Neutrophil (primary cell): ENCODE results near the gene SLX1A.
"Not testable (repeated sequence)": the region's sequence is repeated elsewhere in the genome, so short reads cannot be mapped to it uniquely, and the experiment has no call there.

Source experiments
- H3K27ac ChIP-seq: fragments of 200-600 bp; sonication (generic); 2 replicates; pipeline ENCODE4 v1.5.1; 2016; ENCODE audit warnings: mild to moderate bottlenecking, moderate library complexity
- H3K27me3 ChIP-seq: fragments of 200-600 bp; sonication (generic); 2 replicates; pipeline ENCODE4 v1.6.0; 2016; ENCODE audit warnings: mild to moderate bottlenecking
- H3K36me3 ChIP-seq: fragments of 200-600 bp; sonication (generic); 2 replicates; pipeline ENCODE4 v1.5.1; 2017
- H3K4me1 ChIP-seq, 2 experiments: fragments of 200-600 bp in 1 of 2; sonication (generic) in 1 of 2; 1 replicate in 1 of 2; 2 replicates in 1 of 2; pipeline versions ENCODE4 v1.5.1 to v1.6.1; 2013 to 2016; ENCODE audit warnings: low read depth in 1 of 2, low read length in 1 of 2, mild to moderate bottlenecking in 1 of 2, moderate library complexity in 1 of 2; ENCODE audit not compliant: control insufficient read depth in 1 of 2, insufficient read depth in 1 of 2
- H3K4me3 ChIP-seq, 2 experiments: fragments of 200-600 bp in 1 of 2; sonication (generic) in 1 of 2; 1 replicate in 1 of 2; 2 replicates in 1 of 2; pipeline ENCODE4 v1.5.1; 2013 to 2016; ENCODE audit warnings: low read depth in 1 of 2, low read length in 1 of 2, mild to moderate bottlenecking in 1 of 2, moderate library complexity in 1 of 2
- H3K9me3 ChIP-seq: fragments of 200-600 bp; sonication (generic); 2 replicates; pipeline ENCODE4 v1.5.1; 2016
- CTCF ChIP-seq: fragments of 200-600 bp; sonication (generic); IDR thresholded peaks from 2 replicates; pipeline ENCODE4 v1.5.1; 2016; ENCODE audit warnings: antibody characterized with exemption

The SLX1A gene

DNA sequence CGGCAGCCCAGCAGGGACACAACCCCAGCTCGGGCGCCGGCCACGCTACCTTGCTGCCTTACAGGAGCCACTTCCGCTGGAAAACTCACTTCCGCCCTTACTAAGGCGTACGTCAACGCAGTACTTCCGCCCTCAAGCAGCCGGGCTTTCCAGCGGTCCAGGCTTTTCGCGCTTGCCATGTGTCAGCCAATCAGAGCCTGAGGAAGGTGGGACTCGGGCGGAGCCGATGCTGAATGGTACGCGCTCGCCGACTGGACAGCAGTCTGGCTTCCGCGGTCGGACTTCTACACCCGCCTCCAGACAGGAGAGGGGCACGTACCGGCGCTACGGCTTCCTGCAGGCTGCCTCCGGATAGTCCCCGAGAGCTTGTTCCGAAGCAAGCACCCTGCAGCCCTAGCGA, at the start of gene SLX1A, which contains the start of gene BOLA2B:
SLX1A (plus strand) TSS at position 261 of the 400 bp plus-strand sequence. CDS start 210 bp downstream, outside the sequence.
BOLA2B (minus strand) TSS at position 52 of the 400 bp plus-strand sequence. CDS start 71 bp downstream, outside the sequence.
- H3K4me1 ChIP-seq, H3K9me3 ChIP-seq, H3K27me3 ChIP-seq, H3K36me3 ChIP-seq: not testable (repeated sequence)
- peak within 1 kb of the TSS; percentile 66 for H3K27ac ChIP-seq
- peak within 1 kb of the TSS; percentile 52 to 55 for H3K4me3 ChIP-seq

DNA sequence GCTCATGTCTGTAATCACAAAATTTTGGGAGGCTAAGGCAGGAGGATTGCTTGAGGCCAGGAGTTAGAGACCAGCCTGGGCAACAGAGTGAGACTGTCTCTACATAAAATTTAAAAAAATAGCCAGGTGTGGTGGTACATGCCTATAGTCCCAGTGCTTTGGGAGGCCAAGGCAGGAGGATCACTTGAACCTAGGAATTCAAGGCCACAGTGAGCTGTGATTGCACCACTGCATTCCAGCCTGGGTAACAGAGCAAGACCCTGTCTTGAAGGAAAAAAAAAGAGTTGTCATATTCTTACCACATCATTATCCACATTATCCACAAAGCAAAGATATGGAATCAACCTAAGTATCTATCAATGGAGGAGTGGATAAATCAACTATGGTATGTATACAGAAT, 49.7 kb upstream of the SLX1A start:
- Histone ChIP-seq H3K4me1 (peaks cover 71 to 77% of the 10 kb centered on the region in 2 experiments), H3K36me3 (no peaks in the 10 kb centered on the region), H3K4me3 (no peak overlapping the region), H3K9me3 (no peaks in the 10 kb centered on the region), H3K27me3 (no peaks in the 10 kb centered on the region), H3K27ac (no peak overlapping the region)
- TF ChIP-seq CTCF = no peak

DNA sequence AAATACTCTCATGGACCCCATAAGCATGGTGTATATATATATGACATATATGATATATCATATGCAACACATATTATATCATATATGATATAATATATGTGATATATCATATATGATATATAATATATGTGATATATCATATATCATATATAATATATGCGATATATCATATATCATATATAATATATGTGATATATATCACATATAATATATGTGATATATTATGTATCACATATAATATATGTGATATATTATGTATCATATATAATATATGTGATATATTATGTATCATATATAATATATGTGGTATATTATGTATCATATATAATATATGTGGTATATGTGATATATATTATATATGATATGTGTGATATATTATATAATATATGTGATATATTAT, 48.8 kb upstream of the SLX1A start:
- TF ChIP-seq CTCF = no peak
- H3K4me1 ChIP-seq = peaks cover 71 to 77% of the 10 kb centered on the region in 2 experiments
- no peaks in the 10 kb centered on the region for H3K36me3 ChIP-seq
- no peaks in the 10 kb centered on the region for H3K9me3 ChIP-seq
- no peaks in the 10 kb centered on the region for H3K27me3 ChIP-seq
- H3K27ac ChIP-seq = no peak overlapping the region
- H3K4me3 ChIP-seq = no peak overlapping the region

GRCh38 chr16:30145657-30146056, 48.0 kb upstream of the SLX1A start:
- Histone ChIP-seq H3K27ac (no peak overlapping the region), H3K9me3 (no peaks in the 10 kb centered on the region), H3K4me3 (no peak overlapping the region), H3K4me1 (peaks cover 71 to 77% of the 10 kb centered on the region in 2 experiments), H3K36me3 (no peaks in the 10 kb centered on the region), H3K27me3 (no peaks in the 10 kb centered on the region)
- no peak for TF ChIP-seq CTCF

- Histone ChIP-seq H3K27ac (peak overlapping the region; percentile 83), H3K4me3 (no peak overlapping the region), H3K36me3 (no peaks in the 10 kb centered on the region), H3K27me3 (no peaks in the 10 kb centered on the region), H3K4me1 (peaks cover 60 to 66% of the 10 kb centered on the region in 2 experiments), H3K9me3 (no peaks in the 10 kb centered on the region)
- no peak for TF ChIP-seq CTCF
These were observed 45.7 kb upstream of the SLX1A start for GRCh38 chr16:30147843-30148510.

- Histone ChIP-seq H3K27me3 (no peaks in the 10 kb centered on the region), H3K36me3 (no peaks in the 10 kb centered on the region), H3K9me3 (no peaks in the 10 kb centered on the region), H3K4me3 (peak overlapping the region; percentile 17 to 41), H3K4me1 (peaks cover 55 to 61% of the 10 kb centered on the region in 2 experiments), H3K27ac (peak overlapping the region; percentile 83)
- no peak for TF ChIP-seq CTCF
These were observed 44.3 kb upstream of the SLX1A start for GRCh38 chr16:30149250-30149930.
